Trophoblast cell (in vitro differentiated cells and primary cell): ENCODE measurements around the gene POU3F3. TPM values are rescaled to one million over a fixed set of nuclear protein-coding genes. Genes with fewer than 3 reads are reported as not detected.

Experiments
- DNase-seq, 2 donors: peaks; one replicate each; pipeline ENCODE4 v3.0.0-alpha.2; 2016
- H2AFZ ChIP-seq: 2 replicates; pipeline ENCODE4 v1.6.1; 2013; ENCODE audit warnings: low read length, moderate library complexity, mild to moderate bottlenecking; ENCODE audit not compliant: insufficient read depth, poor library complexity
- H2AK5ac ChIP-seq: 2 replicates; pipeline ENCODE4 v1.6.1; 2013; ENCODE audit warnings: mild to moderate bottlenecking, low read length
- H2BK120ac ChIP-seq: 2 replicates; pipeline ENCODE4 v1.6.1; 2013; ENCODE audit warnings: low read length, mild to moderate bottlenecking, moderate library complexity; ENCODE audit not compliant: insufficient read depth, poor library complexity
- H2BK12ac ChIP-seq: 2 replicates; pipeline ENCODE4 v1.6.1; 2013; ENCODE audit warnings: mild to moderate bottlenecking, low read length, moderate library complexity
- H2BK5ac ChIP-seq: 2 replicates; pipeline ENCODE4 v1.6.1; 2013; ENCODE audit warnings: low read length, low read depth, moderate library complexity, mild to moderate bottlenecking; ENCODE audit not compliant: poor library complexity
- H3K14ac ChIP-seq: 2 replicates; pipeline ENCODE4 v1.6.1; 2013; ENCODE audit warnings: mild to moderate bottlenecking, low read length
- H3K18ac ChIP-seq: 2 replicates; pipeline ENCODE4 v1.6.1; 2013; ENCODE audit warnings: mild to moderate bottlenecking, low read length
- H3K23ac ChIP-seq: 2 replicates; pipeline ENCODE4 v1.6.1; 2013; ENCODE audit warnings: low read length
- H3K27ac ChIP-seq: 2 replicates; pipeline ENCODE4 v1.5.1; 2013; ENCODE audit warnings: low read depth, mild to moderate bottlenecking, inconsistent platforms, low read length, moderate library complexity
- H3K27me3 ChIP-seq: 2 replicates; pipeline ENCODE4 v1.6.1; 2013; ENCODE audit warnings: inconsistent platforms, mild to moderate bottlenecking, low read length, moderate library complexity; ENCODE audit not compliant: insufficient read depth
- H3K36me3 ChIP-seq, 2 experiments: 1 replicate in 1 of 2; 2 replicates in 1 of 2; pipeline ENCODE4 v1.6.1; 2013; ENCODE audit warnings: low read length in 2 of 2, mild to moderate bottlenecking in 2 of 2, moderate library complexity in 1 of 2; ENCODE audit not compliant: insufficient read depth in 2 of 2, control insufficient read depth in 1 of 2
- H3K4ac ChIP-seq: 2 replicates; pipeline ENCODE4 v1.6.1; 2013; ENCODE audit warnings: low read depth, mild to moderate bottlenecking, low read length, moderate library complexity
- H3K4me1 ChIP-seq, 2 experiments: 1 replicate in 1 of 2; 2 replicates in 1 of 2; pipeline ENCODE4 v1.6.1; 2013; ENCODE audit warnings: low read length in 2 of 2, mild to moderate bottlenecking in 2 of 2, moderate library complexity in 1 of 2; ENCODE audit not compliant: insufficient read depth in 2 of 2, control insufficient read depth in 1 of 2
- H3K4me2 ChIP-seq: 2 replicates; pipeline ENCODE4 v1.6.1; 2013; ENCODE audit warnings: inconsistent platforms, mild to moderate bottlenecking, low read length, moderate library complexity
- H3K4me3 ChIP-seq: 2 replicates; pipeline ENCODE4 v1.5.1; 2013; ENCODE audit warnings: mild to moderate bottlenecking, low read depth, low read length, inconsistent platforms
- H3K79me1 ChIP-seq: one replicate; pipeline ENCODE4 v1.6.1; 2013; ENCODE audit warnings: low read length
- H3K79me2 ChIP-seq: 2 replicates; pipeline ENCODE4 v1.6.1; 2013; ENCODE audit warnings: low read length, mild to moderate bottlenecking; ENCODE audit not compliant: control insufficient read depth, insufficient read depth, poor library complexity
- H3K9ac ChIP-seq: 2 replicates; pipeline ENCODE4 v1.6.1; 2013; ENCODE audit warnings: mild to moderate bottlenecking, low read length
- H3K9me3 ChIP-seq: 2 replicates; pipeline ENCODE4 v1.6.1; 2013; ENCODE audit warnings: low read depth, mild to moderate bottlenecking, control low read depth, inconsistent platforms, low read length; ENCODE audit not compliant: insufficient read depth
- H4K12ac ChIP-seq: 2 replicates; pipeline ENCODE4 v1.6.1; 2013; ENCODE audit warnings: low read depth, mild to moderate bottlenecking, low read length, moderate library complexity
- H4K8ac ChIP-seq: 2 replicates; pipeline ENCODE4 v1.6.1; 2013; ENCODE audit warnings: low read depth, mild to moderate bottlenecking, low read length, moderate library complexity
- H4K91ac ChIP-seq: one replicate; pipeline ENCODE4 v1.6.1; 2013; ENCODE audit warnings: low read depth, mild to moderate bottlenecking, low read length, moderate library complexity
- WGBS: extraction: QIAGEN DNeasy Blood & Tissue Kit; methylation state at CpG from one replicate; pipeline ENCODE4 v1.1.7; 2013; ENCODE audit warnings: missing lambda C conversion rate; ENCODE audit not compliant: insufficient read length, insufficient coverage; ENCODE audit errors: extremely low coverage; 5-methylcytosine and 5-hydroxymethylcytosine counted together
- polyA plus RNA-seq: library from polyadenylated mRNA; stranded (reverse); fragments of 200-250 nt; gene quantifications from 2 replicates; pipeline ENCODE4 v1.2.3, GENCODE V29; 2013

POU3F3 gene
- polyA plus RNA-seq, result 0.04 TPM in 2 replicates

DNA sequence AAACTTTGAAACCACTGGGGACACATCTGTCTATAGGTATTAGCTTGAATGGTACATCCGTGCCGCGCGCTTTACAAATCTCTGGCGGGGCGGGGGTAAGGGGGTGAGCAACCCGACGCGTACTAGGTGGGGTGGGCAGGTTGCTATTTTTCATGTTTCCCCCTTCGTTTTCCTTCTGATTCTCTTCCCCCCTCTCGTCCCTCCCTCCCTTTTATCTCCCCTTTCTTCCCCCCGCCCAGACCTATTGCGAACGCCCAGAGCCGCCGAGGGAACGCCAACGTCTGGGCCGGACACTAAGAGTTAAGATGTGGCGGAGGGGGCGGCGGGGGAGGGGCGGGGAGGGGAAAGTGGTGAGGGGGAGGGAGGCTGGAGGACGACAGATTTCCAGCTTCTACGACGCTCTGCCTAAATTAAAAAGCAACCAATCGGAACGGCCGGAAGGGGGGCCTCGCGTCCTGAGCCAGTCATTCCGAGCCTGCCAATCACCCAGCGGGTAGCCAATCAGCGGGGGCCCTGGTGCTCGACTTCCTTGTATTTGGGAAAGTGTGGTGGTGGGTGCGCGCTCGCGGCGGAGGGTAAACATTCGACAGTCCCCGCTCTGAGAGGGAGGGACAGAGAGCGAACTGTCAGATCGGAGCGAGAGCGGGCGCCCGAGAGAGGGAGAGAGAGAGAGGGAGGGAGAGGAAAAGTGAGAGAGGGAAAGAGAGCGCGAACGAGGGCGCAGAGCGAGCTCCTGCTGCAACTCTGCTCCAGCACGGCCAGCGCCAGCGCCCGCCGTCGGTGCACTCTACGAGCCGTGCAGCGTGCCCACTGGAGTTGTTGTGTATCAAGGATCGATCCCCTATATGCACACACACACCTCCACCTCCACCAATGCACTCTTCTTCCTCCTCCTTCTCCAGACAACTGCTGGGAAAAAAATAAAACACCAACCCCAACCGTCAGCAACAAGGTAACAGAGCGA lies at the start of gene POU3F3:
Gene POU3F3 (plus strand): TSS at position 582 of the 964 bp plus-strand sequence. CDS start 1,396 bp downstream, outside the sequence.
- Histone ChIP-seq H2BK12ac (no peak within 1 kb of the TSS), H4K91ac (no peak within 1 kb of the TSS), H3K4me1 (peaks cover 4 to 14% of the 10 kb centered on the region in 2 experiments), H3K4me2 (peak within 1 kb of the TSS; percentile 76), H4K12ac (no peak within 1 kb of the TSS), H3K27ac (no peak within 1 kb of the TSS), H3K27me3 (peaks cover 74% of the 10 kb centered on the region), H2BK120ac (no peak within 1 kb of the TSS), H3K18ac (no peak within 1 kb of the TSS), H3K23ac (no peak within 1 kb of the TSS), H3K79me1 (no peaks in the 10 kb centered on the region), H3K9me3 (peaks cover 6% of the 10 kb centered on the region), H4K8ac (no peak within 1 kb of the TSS), H3K14ac (no peak within 1 kb of the TSS), H2AFZ (peak within 1 kb of the TSS; percentile 4), H3K79me2 (no peaks in the 10 kb centered on the region), H3K4me3 (peak within 1 kb of the TSS; percentile 63), H3K36me3 (no peaks in the 10 kb centered on the region), H3K4ac (no peak within 1 kb of the TSS), H2AK5ac (no peak within 1 kb of the TSS), H3K9ac (no peak within 1 kb of the TSS), H2BK5ac (no peak within 1 kb of the TSS)
- WGBS, result no CpG with 5 or more reads among the region's 65 CpGs
- DNase-seq, result peak; percentile 10

DNA sequence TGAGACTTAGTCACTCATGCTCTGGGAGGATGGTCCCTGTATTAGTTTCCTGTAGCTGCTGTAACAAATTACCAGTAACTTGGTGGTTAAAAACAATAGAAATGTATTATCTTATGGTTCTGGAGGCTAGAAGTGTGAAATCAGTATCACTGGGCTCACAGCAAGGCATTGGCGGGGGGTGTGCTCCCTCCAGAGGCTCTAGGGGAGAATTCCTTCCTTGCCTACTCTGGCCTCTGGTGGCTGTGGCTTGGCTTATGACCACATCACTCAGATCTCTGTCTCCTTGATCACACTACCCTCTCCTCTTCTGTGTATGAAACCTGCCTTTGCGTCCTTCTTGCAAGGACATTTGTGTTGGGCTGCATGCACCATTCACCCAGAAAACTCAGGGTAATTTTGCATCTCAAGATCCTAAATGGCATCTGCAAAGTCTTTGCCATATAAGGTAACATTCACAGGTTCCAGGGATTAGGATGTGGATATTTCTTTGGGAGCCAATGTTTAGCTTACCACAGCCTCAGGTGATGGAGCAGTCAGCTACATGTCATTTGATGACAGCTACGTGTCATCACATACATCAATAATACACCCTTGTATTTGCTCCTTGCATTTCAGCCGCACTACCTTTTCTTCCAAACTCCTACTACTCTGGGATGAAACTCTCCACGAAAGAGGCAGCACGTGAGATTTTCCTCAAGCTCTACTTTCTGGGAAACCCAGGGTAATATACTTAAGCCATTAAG lies 49.6 kb upstream of the POU3F3 start:
- H3K9me3 ChIP-seq, result no peaks in the 10 kb centered on the region
- H3K27ac ChIP-seq, result no peak overlapping the region
- no peak overlapping the region for H4K12ac ChIP-seq
- no peak overlapping the region for H2AFZ ChIP-seq
- H3K9ac ChIP-seq, result no peak overlapping the region
- no peaks in the 10 kb centered on the region for H3K4me1 ChIP-seq
- no peak overlapping the region for H3K14ac ChIP-seq
- no peak overlapping the region for H2BK5ac ChIP-seq
- no peak for DNase-seq
- no peak overlapping the region for H3K4ac ChIP-seq
- no peaks in the 10 kb centered on the region for H3K36me3 ChIP-seq
- no peaks in the 10 kb centered on the region for H3K79me1 ChIP-seq
- H3K27me3 ChIP-seq, result no peaks in the 10 kb centered on the region
- no CpG with 5 or more reads among the region's 6 CpGs for WGBS
- H2AK5ac ChIP-seq, result no peak overlapping the region
- no peak overlapping the region for H3K23ac ChIP-seq
- no peak overlapping the region for H2BK120ac ChIP-seq
- no peak overlapping the region for H3K18ac ChIP-seq
- no peak overlapping the region for H4K91ac ChIP-seq
- H4K8ac ChIP-seq, result no peak overlapping the region
- no peaks in the 10 kb centered on the region for H3K79me2 ChIP-seq
- H3K4me3 ChIP-seq, result no peak overlapping the region
- no peak overlapping the region for H3K4me2 ChIP-seq
- no peak overlapping the region for H2BK12ac ChIP-seq

GRCh38 chr2:104812286-104812685 lies 41.6 kb upstream of the POU3F3 start:
- no peak for DNase-seq
- no peak overlapping the region for H2BK12ac ChIP-seq
- H3K27me3 ChIP-seq, result no peaks in the 10 kb centered on the region
- H3K27ac ChIP-seq, result no peak overlapping the region
- H3K4me1 ChIP-seq, result peaks cover 0 to 2% of the 10 kb centered on the region in 2 experiments
- H2BK5ac ChIP-seq, result no peak overlapping the region
- no peak overlapping the region for H3K4ac ChIP-seq
- H3K23ac ChIP-seq, result no peak overlapping the region
- H4K8ac ChIP-seq, result no peak overlapping the region
- H3K36me3 ChIP-seq, result no peaks in the 10 kb centered on the region
- H3K4me3 ChIP-seq, result no peak overlapping the region
- no CpG with 5 or more reads among the region's 1 CpG for WGBS
- no peaks in the 10 kb centered on the region for H3K79me1 ChIP-seq
- no peak overlapping the region for H3K18ac ChIP-seq
- no peak overlapping the region for H2BK120ac ChIP-seq
- no peak overlapping the region for H2AK5ac ChIP-seq
- no peaks in the 10 kb centered on the region for H3K9me3 ChIP-seq
- H3K4me2 ChIP-seq, result no peak overlapping the region
- no peak overlapping the region for H2AFZ ChIP-seq
- no peak overlapping the region for H4K91ac ChIP-seq
- H3K79me2 ChIP-seq, result no peaks in the 10 kb centered on the region
- no peak overlapping the region for H3K14ac ChIP-seq
- H3K9ac ChIP-seq, result no peak overlapping the region
- no peak overlapping the region for H4K12ac ChIP-seq

DNA sequence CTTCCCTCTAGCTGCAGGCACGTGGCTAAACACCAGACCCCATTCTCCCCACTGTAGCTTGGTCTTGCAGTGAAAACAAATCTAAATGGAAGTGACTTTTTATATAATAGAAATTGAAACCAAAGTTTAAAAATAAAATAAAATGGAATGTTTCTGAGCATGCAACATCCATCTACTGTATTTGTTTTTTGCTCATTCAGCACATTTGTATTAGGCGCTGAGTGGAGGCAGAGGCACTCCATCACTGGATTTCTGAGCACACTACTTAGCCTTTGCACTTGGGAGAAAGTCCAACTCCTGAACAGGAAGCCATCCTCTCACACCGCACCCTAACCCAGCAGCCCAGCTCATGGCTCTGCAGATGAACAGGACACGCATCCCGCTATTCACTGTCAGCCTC lies 37.8 kb upstream of the POU3F3 start:
- no peak overlapping the region for H2BK12ac ChIP-seq
- no peak overlapping the region for H3K27ac ChIP-seq
- H3K79me2 ChIP-seq, result no peaks in the 10 kb centered on the region
- H3K4me1 ChIP-seq, result peaks cover 0 to 2% of the 10 kb centered on the region in 2 experiments
- no peaks in the 10 kb centered on the region for H3K9me3 ChIP-seq
- no peak overlapping the region for H2BK120ac ChIP-seq
- H3K9ac ChIP-seq, result no peak overlapping the region
- no peak overlapping the region for H2AK5ac ChIP-seq
- no peaks in the 10 kb centered on the region for H3K79me1 ChIP-seq
- no peaks in the 10 kb centered on the region for H3K36me3 ChIP-seq
- DNase-seq, result no peak
- H3K4me2 ChIP-seq, result no peak overlapping the region
- H4K12ac ChIP-seq, result no peak overlapping the region
- no peak overlapping the region for H3K4me3 ChIP-seq
- H2BK5ac ChIP-seq, result no peak overlapping the region
- H4K91ac ChIP-seq, result no peak overlapping the region
- no peak overlapping the region for H3K23ac ChIP-seq
- no peak overlapping the region for H4K8ac ChIP-seq
- H3K18ac ChIP-seq, result no peak overlapping the region
- no CpG with 5 or more reads among the region's 5 CpGs for WGBS
- no peaks in the 10 kb centered on the region for H3K27me3 ChIP-seq
- no peak overlapping the region for H3K14ac ChIP-seq
- no peak overlapping the region for H3K4ac ChIP-seq
- no peak overlapping the region for H2AFZ ChIP-seq
